ENCODE measurements around the gene TMEM134. TPM values are rescaled to one million over a fixed set of nuclear protein-coding genes. Genes with fewer than 3 reads are reported as not detected.
"Not testable (repeated sequence)": the region's sequence is repeated elsewhere in the genome, so short reads cannot be mapped to it uniquely, and the experiment has no call there.

TMEM134 gene, protein sequence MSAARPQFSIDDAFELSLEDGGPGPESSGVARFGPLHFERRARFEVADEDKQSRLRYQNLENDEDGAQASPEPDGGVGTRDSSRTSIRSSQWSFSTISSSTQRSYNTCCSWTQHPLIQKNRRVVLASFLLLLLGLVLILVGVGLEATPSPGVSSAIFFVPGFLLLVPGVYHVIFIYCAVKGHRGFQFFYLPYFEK
- 49.9 TPM for total RNA-seq

GRCh38 chr11:67468759-67469507 lies at the start of gene TMEM134:
Gene TMEM134, minus strand, starts transcription at chr11:67469251. Its CDS starts 59 bp downstream, at chr11:67469192.
- DNase-seq (ENCODE audit: low spot score): peak; percentile 95
- intact Hi-C loops (cut with DNase I): no loop called here
- peak; percentile 92 for ATAC-seq

DNA sequence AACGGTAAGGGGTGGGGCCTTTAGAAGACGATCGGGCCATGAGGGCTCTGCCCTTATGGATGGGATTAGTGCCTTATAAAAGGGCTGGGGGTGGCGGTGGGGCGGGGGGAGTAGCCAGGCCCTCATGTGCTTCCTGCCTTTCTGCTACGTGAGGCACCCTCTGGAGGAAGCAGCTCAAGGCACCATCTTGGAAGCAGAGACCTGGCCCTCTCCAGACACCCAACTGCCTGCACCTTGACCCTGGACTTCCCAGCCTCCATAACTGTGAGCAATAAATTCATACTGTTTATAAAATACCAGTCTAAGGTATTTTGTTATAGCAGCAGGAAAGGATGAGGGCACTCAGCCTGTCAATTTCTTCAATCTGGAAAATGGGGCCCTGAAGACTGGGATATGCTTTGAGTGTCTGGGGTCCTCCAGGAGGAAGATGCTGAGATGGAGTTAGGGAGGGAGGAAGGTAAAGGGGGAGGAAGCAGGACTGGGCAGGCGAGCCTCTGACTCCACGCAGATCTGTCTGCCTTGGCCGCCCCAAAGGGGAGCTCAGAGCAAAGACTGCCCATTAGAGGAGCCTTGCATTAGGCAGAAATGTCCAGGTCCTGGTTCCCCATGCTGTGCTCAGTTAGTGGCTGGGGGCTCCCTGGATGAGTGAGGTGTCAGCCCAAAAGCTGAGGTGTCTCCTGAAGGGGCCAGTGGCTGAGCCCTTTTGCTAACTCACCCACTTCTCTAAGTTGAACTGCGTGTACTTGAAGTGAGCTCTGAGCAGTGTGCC lies 48.9 kb upstream of the TMEM134 start:
- no peak for DNase-seq (ENCODE audit: low spot score)
- no peak for ATAC-seq
- intact Hi-C loops (cut with DNase I): no loop called here

DNA sequence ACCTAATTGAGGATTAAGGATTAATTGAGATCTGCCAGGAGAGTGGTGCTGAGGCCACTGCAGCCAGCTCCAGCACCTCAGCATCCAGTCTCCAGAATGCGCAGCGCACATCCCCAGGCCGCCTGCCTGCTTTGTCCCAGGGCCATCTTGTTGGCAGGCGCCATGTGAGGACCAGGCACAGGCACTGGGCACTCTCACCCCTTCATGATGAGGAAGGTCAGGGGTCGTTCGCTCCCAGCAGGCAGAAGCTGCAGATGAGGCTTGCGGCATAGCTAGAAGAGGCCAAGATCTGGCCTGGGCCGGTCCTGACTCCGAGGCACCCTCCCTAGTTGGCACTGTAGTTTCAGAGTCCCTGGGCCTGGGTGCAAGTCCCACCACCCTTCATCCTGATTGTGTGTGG lies 47.8 kb upstream of the TMEM134 start:
- DNase-seq (ENCODE audit: low spot score) (no peak), ATAC-seq (no peak)
- intact Hi-C loops (cut with DNase I): no loop called here

DNA sequence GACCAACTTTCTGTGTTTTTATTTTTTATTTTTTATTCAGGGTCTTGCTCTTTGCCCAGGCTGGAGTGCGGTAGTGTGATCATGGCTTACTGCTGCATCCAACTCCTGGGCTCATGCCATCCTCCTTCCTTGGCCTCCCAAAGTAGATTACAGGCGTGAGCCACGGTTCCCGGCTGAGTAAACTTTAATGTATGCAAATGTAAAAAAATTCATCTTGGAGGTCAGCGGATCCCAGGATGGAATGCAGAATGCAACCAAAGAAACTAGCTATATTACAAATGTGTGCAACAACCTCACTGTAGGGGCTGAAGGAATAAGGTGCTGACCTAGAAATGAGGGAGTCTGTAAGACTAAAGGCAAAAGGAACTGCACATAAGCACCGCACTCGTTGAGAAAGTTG lies 45.1 kb upstream of the TMEM134 start:
- intact Hi-C loops (cut with DNase I): no loop called here
- ATAC-seq: no peak

DNA sequence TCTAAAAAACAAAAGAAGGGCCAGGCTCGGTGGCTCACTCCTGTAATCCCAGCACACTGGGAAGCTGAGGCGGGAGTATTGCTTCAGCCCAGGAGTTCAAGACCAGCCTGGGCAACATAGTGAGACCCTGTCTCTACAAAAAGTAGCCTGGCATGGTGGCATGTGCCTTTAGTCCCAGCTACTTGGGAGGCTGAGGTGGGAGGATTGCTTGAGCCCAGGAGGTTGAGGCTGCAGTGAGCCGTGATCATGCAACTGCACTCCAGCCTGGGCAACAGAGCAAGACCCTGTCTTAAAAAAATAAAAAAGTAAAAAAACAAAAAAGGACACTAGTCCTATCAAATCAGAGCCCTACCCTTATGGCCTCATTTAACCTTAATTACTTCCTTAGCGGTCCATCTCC lies 42.5 kb upstream of the TMEM134 start:
- ATAC-seq; intact Hi-C loops (cut with DNase I); DNase-seq (ENCODE audit: low spot score): not testable (repeated sequence)

More for the DNA sequence above, 45.1 kb upstream of the TMEM134 start:
- no peak for DNase-seq (ENCODE audit: low spot score)

GRCh38 chr11:67510023-67510345 lies 40.9 kb upstream of the TMEM134 start:
- intact Hi-C loops (cut with DNase I): no loop called here
- DNase-seq (ENCODE audit: low spot score): no peak
- no peak for ATAC-seq

DNA sequence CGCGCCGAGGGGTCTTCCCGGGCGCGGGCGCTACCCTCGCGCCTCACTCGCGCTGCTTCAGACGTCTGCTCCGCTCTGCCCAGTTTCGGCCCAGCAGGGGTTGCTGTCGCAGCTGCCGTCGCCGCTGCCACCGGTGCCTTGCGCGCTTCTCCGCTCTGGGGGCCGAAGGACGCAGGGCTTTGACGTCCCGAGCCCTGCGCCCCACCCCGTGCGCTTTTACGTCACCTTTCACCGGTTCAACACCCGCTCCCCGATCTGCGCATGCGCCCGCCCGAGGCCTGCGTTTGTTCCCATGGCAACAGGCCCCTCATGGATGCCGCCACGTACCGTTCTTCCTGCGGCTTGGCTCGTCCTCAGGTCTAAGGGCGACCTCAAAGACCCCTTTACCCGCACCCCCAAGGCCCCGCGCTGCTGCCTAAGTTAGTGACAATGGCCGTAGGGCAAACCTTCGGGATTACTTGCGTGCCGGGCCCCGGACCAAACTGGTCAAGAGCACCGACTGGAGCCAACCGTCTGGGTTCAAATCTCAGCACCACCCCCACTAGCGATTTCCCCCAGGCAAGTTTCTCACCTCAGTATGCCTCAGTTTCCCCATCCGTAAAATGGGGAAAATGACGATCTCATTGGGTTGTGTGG lies 39.6 kb upstream of the TMEM134 start:
- ATAC-seq: peak; percentile 72
- intact Hi-C loops (cut with DNase I): no loop called here
- DNase-seq (ENCODE audit: low spot score): peak; percentile 99

GRCh38 chr11:67507864-67508485 lies 38.9 kb upstream of the TMEM134 start, which contains the start of gene CDK2AP2:
Gene CDK2AP2, minus strand, starts transcription at chr11:67508162. Its CDS starts 80 bp downstream, at chr11:67508082.
- intact Hi-C loops (cut with DNase I): no loop called here
- peak; percentile 89 for ATAC-seq
- peak; percentile 100 for DNase-seq (ENCODE audit: low spot score)

DNA sequence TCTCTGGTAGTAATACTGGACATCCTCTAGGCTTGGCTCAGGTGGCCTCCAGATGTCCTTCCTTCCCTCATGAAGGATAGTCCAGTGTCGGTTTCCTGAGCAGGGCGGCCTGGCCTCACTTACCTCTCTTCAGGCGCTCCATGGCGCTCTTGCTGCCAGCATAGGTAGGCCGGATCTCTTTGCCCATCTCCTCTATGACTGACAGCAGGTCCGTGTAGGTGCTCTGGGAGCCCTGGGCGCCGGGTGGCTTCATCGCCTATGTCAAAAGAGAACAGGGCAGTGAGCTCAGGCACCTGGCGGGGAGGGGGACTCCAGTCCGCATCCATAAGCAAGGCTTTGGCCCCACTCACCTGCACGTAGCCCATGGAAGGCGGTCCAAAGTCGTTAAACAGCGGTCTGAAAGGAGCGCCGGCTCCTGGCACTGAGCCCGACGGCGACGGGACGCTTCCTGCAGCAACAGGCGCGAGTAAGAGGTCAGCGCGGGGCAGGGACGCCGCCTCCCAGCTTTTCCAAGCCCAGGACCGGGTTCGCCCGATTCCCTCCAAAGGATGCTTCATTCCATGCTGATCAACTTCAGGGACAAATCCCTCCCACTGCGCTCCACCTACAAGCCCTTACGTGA lies 38.3 kb upstream of the TMEM134 start:
- ATAC-seq: no peak

DNA sequence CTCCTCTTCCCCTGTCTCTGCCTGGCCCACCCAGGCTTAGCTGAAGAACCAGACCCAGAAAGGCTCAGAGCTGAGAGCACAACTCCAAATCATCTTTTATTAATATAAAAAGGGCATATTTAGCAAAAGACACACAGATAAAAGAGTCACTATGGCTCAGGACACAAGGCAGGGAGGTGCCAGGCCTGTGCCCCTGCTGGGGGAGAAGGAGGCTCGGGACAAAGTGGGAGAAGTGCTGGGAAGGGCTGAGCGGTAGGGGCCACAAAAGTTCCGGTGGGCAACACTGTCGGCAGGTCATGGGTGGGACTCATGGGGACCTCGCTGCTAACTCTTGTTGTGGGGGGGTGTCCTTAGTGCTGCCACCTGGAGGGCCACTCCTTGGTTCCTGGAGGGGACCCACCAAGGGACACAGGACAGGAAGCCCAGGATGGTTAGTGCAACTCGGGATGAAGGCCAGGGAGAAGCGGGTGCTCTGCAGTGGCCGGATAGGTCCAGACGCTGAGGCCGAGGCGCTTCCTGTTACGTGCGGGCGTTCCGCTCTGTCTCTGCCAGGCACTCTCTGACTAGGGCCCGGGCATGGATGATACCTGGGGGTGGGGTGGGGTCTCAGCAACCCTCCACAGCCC lies 37.5 kb upstream of the TMEM134 start:
- DNase-seq (ENCODE audit: low spot score): no peak
- intact Hi-C loops (cut with DNase I): no loop called here

More for the DNA sequence above, 38.3 kb upstream of the TMEM134 start:
- intact Hi-C loops (cut with DNase I): no loop called here
- DNase-seq (ENCODE audit: low spot score): no peak

GRCh38 chr11:67505605-67506396 lies 36.8 kb upstream of the TMEM134 start:
- DNase-seq (ENCODE audit: low spot score) (peak; percentile 92), ATAC-seq (peak; percentile 74)
- intact Hi-C loops (cut with DNase I): no loop called here

More for the DNA sequence above, 37.5 kb upstream of the TMEM134 start:
- ATAC-seq: no peak

DNA sequence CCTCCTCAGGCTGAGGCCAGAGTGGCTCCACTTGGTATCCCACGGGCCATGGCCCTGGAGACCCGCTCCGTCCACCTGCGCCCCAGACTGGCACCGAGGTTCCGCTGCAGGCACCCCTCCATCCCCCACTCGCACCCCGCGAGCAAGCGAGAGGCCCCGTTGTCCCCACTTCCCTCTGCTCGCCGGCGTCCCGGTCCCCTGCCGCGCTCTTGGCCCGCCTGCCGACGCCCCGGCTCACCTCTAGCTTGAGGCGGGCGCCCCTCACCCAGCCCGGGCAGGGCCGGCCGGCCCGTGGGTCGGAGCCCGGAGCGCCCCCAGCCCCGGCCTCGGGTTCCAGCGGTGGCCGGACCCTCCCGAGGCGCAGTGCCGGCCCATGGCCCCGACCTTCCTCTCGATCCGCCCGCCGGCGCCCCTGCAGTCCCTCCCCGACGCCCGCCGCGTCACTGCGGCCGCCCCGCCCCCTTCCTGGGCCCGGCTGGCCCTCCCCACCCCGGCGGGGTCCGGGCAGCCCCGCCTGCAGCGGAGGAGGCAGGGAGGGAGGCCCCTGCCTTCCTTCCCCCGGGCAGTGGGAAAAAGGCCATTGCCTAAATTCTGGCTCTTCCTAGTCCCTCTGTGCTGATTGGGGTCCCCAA lies 36.0 kb upstream of the TMEM134 start, which contains the start of gene PITPNM1:
PITPNM1 (minus strand) TSS at position 414 of the 632 bp plus-strand sequence. CDS start 1,183 bp downstream, outside the sequence.
- peak; percentile 47 for ATAC-seq

GRCh38 chr11:67504005-67504949 lies 35.2 kb upstream of the TMEM134 start:
- ATAC-seq: no peak
- no peak for DNase-seq (ENCODE audit: low spot score)
- intact Hi-C loops (cut with DNase I): loop anchor here (5.0 kb wide), 1 partner anchor 107 kb away; no protein-coding TSS in a partner anchor

More for the DNA sequence above, 36.0 kb upstream of the TMEM134 start, which contains the start of gene PITPNM1:
- peak; percentile 89 for DNase-seq (ENCODE audit: low spot score)
- intact Hi-C loops (cut with DNase I): loop anchor here (5.0 kb wide), 1 partner anchor 108 kb away; no protein-coding TSS in a partner anchor

GRCh38 chr11:67503119-67504004 lies 34.3 kb upstream of the TMEM134 start:
- intact Hi-C loops (cut with DNase I): loop anchor here (5.0 kb wide), 1 partner anchor 106 kb away; no protein-coding TSS in a partner anchor
- DNase-seq (ENCODE audit: low spot score): no peak
- no peak for ATAC-seq
